Cortex of kidney (tissue), 1 donor: ENCODE data around the gene MT2A.
"Not testable (repeated sequence)": the region's sequence is repeated elsewhere in the genome, so short reads cannot be mapped to it uniquely, and the experiment has no call there.

Source experiments
- DNase-seq: peaks from one replicate; lab custom pipeline; 2025; lab: John Stamatoyannopoulos, UW

MT2A gene

GRCh38 chr16:56608043-56608875, at the start of gene MT2A:
Gene MT2A (plus strand): TSS chr16:56608584. CDS start chr16:56608656, 72 bp downstream.
- DNase-seq: peak; percentile 88

DNA sequence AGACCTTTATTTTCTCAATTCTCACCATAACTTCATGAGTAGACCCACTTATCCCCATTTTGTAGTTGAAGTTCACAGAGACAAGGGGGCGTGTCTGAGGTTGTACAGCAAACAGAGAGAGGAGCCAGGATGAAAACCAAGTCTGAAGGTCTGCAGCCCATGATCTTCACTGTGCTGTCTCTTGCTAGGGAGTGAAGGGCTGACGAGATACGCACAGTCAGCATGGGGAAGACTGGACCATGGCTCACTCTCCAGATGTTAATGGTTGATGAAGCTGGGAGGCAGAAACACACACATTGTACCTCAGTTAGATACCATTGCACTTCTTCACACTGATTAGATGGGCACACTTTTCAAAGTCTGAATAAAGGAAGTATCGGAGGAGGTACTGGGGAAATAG, 49.3 kb upstream of the MT2A start:
- DNase-seq: no peak

- no peak for DNase-seq
These were observed 47.9 kb upstream of the MT2A start for GRCh38 chr16:56560447-56560846.

GRCh38 chr16:56561126-56561525, 47.3 kb upstream of the MT2A start:
- no peak for DNase-seq

DNA sequence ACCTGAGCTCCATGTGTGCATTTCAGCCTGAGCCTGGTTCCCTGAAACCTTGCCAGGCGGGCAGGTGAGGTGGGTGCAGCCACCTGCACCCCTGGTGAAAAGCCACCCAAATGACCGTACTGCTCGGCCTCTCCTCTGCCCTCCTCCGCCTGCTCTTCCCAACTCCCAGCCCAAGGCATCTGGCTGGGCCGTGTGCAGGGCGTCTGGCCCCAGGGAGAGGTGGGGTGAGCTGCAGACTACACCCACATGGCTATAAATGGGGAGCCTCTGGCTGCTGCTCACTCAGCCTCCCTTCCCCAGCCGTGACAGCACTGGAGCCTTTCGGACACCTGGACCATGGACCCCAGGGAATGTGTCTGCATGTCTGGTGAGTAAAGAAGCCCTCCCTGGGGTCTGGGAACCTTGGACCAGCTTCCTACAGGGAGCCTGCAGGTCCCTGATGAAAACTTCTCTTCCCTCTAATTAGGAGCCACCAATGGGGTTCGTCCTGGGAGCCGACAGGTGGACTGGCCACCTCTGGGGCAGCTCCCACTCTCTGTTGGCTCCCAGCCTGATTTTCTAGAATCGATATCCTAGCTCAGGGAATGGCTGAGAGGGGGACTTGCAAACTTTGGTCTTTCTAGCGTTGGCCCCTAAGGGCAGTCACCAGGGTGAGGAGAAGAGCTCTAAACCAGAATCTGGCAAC, 43.4 kb upstream of the MT2A start, which contains the start of gene MT4:
TSS of gene MT4 (plus strand) at position 281 of the 685 bp plus-strand sequence. CDS start at position 337, 56 bp downstream.
- DNase-seq: no peak

- no peak for DNase-seq
These were observed 38.4 kb upstream of the MT2A start for GRCh38 chr16:56569971-56570370.

DNA sequence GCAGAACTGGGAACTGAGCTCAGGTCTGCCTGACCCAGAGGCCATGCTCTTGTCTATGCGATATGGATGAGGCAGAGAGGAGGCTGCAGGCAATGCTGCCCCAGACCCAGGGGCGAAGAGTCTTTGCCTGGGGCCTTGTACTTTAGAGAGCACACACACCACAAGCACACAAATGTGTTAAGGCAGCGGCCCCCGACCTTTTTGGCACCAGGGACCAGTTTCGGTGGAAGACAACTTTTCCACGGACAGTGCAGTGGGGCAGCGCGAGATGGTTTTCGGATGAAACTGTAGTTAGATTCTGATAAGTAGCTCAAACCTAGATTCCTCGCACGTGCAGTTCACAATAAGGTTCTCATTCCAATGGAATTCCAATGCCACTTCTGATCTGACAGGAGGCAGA, 36.9 kb upstream of the MT2A start:
- DNase-seq: no peak

GRCh38 chr16:56574625-56575024, 33.8 kb upstream of the MT2A start:
- DNase-seq: no peak

- no peak for DNase-seq
These were observed 31.6 kb upstream of the MT2A start for GRCh38 chr16:56576585-56577299.

DNA sequence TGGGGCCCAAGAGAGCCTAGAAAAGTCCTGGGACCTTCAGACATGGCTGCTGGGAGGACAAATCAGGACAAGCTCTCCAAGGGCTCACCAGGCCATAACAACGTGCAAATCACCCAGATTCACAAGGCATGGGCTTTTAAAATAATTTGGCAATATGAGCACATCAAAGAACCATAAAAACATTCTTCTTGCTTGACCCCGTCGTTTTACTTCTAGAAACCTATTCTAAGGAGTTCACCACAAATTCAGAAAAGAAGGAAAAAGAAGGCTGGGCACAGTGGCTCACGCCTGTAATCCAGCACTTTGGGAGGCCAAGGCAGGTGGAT, 31.1 kb upstream of the MT2A start:
- no peak for DNase-seq

DNA sequence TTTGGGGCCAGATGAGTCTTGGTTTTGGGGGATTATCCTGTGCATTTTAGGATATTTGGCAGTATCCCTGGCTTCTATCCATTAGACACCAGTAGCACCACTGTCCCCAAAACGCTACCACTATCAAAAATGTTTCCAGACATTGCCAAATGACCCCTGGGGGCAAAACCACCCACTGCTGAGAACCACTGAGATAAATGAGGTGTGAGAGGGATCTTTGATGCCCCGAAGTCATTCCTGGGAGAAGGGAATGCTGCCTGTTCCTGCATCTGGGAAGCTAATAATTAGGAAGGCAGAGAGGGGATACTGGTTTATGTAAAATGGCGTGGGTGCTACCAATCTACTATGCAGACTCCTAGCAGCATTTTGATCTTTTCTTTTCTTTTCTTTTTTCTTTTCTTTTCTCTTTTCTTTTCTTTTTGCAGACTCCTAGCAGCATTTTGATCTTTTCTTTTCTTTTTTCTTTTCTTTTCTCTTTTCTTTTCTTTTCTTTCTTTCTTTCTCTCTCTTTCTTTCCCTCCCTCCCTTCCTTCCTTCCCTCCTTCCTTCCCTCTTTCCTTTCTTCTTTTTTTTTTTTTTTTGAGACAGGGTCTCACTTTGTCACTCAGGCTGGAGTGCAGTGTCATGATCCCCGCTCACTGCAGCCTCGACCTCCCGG, 27.9 kb upstream of the MT2A start:
- no peak for DNase-seq

DNA sequence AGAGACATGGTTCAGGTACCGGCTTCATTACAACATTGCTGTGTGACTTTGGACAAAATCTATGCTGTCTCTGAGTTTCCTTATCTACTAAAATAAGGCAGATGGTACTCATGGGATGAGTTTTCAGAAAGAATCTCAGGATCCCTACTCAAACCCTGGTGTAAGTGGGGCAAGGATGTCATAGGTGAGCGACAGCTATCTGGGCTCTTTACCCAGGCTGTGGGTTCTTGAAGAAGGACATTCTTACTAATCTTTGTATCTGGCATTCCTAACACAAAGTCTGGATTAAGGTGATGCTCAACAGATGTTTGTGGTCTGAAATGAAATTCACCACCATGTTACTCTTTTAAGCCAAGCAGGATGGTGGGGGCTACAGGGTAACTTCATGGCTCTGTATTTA, 25.5 kb upstream of the MT2A start:
- not testable (repeated sequence) for DNase-seq

GRCh38 chr16:56583351-56584168, 24.8 kb upstream of the MT2A start:
- DNase-seq: no peak

GRCh38 chr16:56584276-56584675, 24.1 kb upstream of the MT2A start:
- no peak for DNase-seq

- no peak for DNase-seq
These were observed 19.6 kb upstream of the MT2A start for GRCh38 chr16:56588781-56589140.

- no peak for DNase-seq
These were observed 19.0 kb upstream of the MT2A start, which contains the start of gene MT3 for GRCh38 chr16:56589141-56590039. Gene MT3 (plus strand): TSS chr16:56589528. CDS start chr16:56589591, 63 bp downstream.

DNA sequence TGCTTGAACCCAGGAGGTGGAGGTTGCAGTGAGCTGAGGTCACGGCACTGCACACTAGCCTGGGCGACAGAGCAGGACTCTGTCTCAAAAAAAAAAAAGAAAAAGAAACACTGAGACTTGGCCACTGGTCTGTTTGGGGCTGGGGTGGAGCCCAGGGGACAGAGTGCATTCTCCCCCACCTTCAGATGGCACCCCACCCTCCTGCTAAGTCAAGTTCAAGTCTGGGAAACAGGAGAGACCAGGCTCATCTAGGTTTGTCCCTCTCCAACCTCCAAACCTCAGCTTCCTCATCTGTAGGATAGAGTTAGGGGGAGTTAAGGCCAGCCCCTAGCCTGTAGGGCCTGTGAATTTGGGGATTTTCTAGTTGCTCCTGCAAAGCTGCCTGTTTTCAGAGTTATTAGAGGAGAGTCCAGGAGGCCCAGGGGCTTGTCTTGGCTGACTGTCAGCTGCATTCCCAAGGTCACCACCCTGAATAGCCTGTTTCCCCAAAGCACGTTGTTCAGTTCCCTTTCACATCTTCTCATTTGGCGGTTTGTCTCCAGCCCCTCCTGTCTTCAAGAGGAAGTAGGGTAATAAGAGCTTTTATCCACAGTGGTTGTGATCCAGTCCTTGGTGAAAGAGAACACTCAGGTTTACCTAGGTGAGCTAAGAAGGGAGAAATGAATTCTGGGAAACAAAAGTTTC, 16.9 kb upstream of the MT2A start:
- DNase-seq: no peak

DNA sequence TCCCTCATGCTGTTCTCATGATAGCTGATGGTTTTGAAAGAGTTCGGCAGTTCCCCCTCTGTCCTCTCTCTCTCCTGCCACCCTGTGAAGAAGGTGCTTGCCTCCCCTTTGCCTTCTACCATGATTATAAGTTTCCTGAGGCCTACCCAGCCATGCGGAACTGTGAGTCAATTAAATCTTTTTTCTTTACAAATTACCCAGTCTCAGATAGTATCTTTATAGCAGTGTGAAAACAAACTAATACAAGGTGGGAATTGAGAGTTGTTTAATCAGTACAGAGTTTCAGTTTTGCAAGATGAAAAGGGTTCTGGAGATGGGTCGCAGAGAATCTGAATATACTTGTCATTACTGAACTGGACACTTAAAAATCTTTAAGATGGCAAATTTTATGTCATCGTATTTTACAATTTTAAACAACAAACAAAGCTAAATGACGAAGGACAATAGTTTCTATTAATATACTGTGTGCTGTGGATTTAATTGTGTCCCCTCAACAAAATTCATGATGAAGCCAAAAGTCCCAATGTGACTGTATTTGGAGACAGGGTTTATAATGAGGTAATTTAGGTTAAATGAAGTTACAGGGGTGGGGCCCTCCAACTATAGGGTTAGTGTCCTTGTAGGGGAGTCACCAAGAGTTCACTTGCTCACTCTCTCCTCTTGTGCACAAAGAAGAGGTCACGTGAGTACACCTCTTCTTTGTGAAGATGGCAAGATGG, 14.7 kb upstream of the MT2A start:
- no peak for DNase-seq

- no peak for DNase-seq
These were observed 14.1 kb upstream of the MT2A start for GRCh38 chr16:56594292-56594619.
